Peyer's patch (tissue), 4 donors: Measurements from ENCODE around the gene NCOA3. TPM values are rescaled to one million over a fixed set of nuclear protein-coding genes. Genes with fewer than 3 reads are reported as not detected.
"Not testable (repeated sequence)": the region's sequence is repeated elsewhere in the genome, so short reads cannot be mapped to it uniquely, and the experiment has no call there.

ENCODE experiments used
- DNase-seq, 3 donors: peaks; one replicate each; pipeline ENCODE4 v3.0.0-alpha.2; 2017 to 2019
- H3K27ac ChIP-seq, 4 donors: fragments of 200-600 bp; sonication (generic); one replicate each; pipeline ENCODE4 v1.5.1; 2016 to 2019
- H3K27me3 ChIP-seq, 2 donors: fragments of 200-600 bp; sonication (generic); one replicate each; pipeline ENCODE4 v1.5.1; 2019
- H3K36me3 ChIP-seq, 3 donors: fragments of 200-600 bp; sonication (generic); one replicate each; pipeline ENCODE4 v1.5.1; 2016 to 2019
- H3K4me1 ChIP-seq, 4 donors: fragments of 200-600 bp; sonication (generic); one replicate each; pipeline ENCODE4 v1.5.1; 2016 to 2019
- H3K4me3 ChIP-seq, 4 donors: fragments of 200-600 bp; sonication (generic); 1 replicate in 3 of 4; 2 replicates in 1 of 4; pipeline ENCODE4 v1.5.1; 2016 to 2019; ENCODE audit warnings: mild to moderate bottlenecking in 1 of 4
- H3K9me3 ChIP-seq, 4 donors: fragments of 200-600 bp; sonication (generic); one replicate each; pipeline ENCODE4 v1.5.1; 2016 to 2019; ENCODE audit warnings: mild to moderate bottlenecking in 1 of 4
- POLR2A ChIP-seq, 2 donors: fragments of 450-650 bp; IDR thresholded peaks; one replicate each; pipeline ENCODE4 v1.5.1; 2017; ENCODE audit warnings: antibody characterized with exemption in 2 of 2, mild to moderate bottlenecking in 2 of 2, moderate library complexity in 2 of 2
- total RNA-seq, 4 donors: library from RNA; depleted of rRNA; stranded (reverse); fragments of >200 nt; gene quantifications; one replicate each; pipeline ENCODE4 v1.1.0, GENCODE V29; 2016
- TF ChIP-seq, protein P1 (sequence below), 6 experiments: fragments of 450-650 bp in 4 of 6; fragments of 200-600 bp in 2 of 6; sonication (generic) in 1 of 6; IDR thresholded peaks; one replicate each; pipeline ENCODE4 v1.5.1; 2017 to 2019; ENCODE audit warnings: antibody characterized with exemption in 6 of 6, mild to moderate bottlenecking in 3 of 6, moderate library complexity in 1 of 6

Gene NCOA3
- total RNA-seq, 4 donors from 2014 or later: 17.9 to 99.9 (median 26.6) TPM

DNA sequence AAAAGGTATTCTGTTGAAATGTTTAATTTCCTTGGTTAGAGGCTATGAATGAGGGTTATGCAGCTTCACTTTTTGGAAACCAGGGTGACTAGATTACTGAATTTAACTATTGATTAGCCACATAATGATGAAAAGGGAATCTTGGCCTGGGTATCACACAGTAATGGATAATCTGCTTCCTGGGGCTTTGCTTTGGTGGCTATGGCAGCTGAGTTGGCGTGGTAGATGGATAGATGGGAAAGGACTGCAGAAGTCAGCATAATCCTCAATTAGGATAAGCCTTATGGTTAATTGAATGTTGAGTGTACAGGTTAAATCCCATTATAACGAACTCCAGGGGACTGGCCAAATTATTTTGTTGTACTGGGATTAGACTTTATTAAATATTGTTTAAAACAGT is 5.2 kb downstream of the NCOA3 start:
- Histone ChIP-seq H3K9me3 (no peaks in the 10 kb centered on the region), H3K27me3 (no peaks in the 10 kb centered on the region), H3K4me3 (no peak overlapping the region), H3K36me3 (no peaks in the 10 kb centered on the region), H3K4me1 (peaks cover 0 to 15% (median 5%) of the 10 kb centered on the region in 4 donors), H3K27ac (no peak overlapping the region)
- no peak for DNase-seq
- no peak for TF ChIP-seq POLR2A (IDR thresholded peaks at IDR 0.05)
- TF ChIP-seq, protein P1, sequence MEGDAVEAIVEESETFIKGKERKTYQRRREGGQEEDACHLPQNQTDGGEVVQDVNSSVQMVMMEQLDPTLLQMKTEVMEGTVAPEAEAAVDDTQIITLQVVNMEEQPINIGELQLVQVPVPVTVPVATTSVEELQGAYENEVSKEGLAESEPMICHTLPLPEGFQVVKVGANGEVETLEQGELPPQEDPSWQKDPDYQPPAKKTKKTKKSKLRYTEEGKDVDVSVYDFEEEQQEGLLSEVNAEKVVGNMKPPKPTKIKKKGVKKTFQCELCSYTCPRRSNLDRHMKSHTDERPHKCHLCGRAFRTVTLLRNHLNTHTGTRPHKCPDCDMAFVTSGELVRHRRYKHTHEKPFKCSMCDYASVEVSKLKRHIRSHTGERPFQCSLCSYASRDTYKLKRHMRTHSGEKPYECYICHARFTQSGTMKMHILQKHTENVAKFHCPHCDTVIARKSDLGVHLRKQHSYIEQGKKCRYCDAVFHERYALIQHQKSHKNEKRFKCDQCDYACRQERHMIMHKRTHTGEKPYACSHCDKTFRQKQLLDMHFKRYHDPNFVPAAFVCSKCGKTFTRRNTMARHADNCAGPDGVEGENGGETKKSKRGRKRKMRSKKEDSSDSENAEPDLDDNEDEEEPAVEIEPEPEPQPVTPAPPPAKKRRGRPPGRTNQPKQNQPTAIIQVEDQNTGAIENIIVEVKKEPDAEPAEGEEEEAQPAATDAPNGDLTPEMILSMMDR (IDR thresholded peaks at IDR 0.05): no peak

DNA sequence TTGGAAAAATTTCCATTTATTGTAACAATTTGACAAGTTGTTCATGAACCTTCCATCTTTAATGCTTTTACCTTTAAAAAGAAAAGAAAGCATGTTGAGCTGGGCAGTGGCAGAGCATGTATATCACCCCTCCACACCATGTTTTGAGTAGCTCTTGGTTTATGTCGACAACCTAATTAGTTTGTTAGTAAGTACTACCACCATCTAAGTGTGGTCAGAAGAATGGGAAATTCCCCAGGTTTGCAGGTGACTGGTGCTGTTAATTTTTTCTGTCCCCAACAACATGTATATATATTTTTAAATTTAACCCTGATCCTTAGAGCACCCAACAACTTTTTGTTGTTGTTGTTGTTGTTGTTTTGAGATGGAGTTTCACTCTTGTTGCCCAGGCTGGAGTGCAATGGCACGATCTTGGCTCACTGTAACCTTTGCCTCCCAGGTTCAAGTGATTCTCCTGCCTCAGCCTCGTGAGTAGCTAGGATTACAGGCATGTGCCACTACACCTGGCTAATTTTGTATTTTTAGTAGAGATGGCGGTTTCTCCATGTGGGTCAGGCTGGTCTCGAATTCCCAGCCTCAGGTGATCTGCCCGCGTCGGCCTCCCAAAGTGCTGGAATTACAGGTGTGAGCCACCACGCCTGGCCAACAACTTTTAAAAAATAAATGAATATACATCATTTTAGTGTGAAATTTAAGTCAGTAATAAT is 5.7 kb downstream of the NCOA3 start:
- not testable (repeated sequence) for H3K27me3 ChIP-seq, H3K36me3 ChIP-seq, H3K9me3 ChIP-seq, H3K4me3 ChIP-seq, DNase-seq
- Histone ChIP-seq H3K27ac (peak overlapping the region in 1 of 4 donors; percentile 20), H3K4me1 (peaks cover 0 to 15% (median 5%) of the 10 kb centered on the region in 4 donors)

DNA sequence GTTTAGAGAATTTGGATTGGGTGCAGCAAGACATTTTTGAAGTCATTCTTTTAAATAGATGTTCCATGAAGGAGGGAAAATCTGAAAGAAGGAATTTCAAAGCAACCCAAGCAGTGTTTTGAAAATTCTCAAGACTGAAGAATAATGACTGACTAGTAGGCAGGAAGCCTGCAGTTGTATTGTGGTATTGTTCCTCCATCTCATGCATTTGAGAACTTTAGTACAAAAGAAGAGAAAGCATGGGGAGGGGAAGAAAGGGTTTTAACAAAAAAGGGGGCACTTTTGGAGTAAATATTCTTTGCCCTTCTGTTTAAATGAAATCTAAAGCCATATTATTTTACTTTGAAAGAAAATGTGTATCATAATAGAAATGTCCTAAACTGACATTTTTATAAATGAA is 6.6 kb downstream of the NCOA3 start:
- Histone ChIP-seq H3K27me3 (no peaks in the 10 kb centered on the region), H3K4me3 (no peak overlapping the region), H3K36me3 (no peaks in the 10 kb centered on the region), H3K4me1 (peaks cover 0 to 15% (median 4%) of the 10 kb centered on the region in 4 donors), H3K27ac (no peak overlapping the region), H3K9me3 (no peaks in the 10 kb centered on the region)
- TF ChIP-seq, protein P1 (IDR thresholded peaks at IDR 0.05): peak in 1 of 6 experiments; percentile 18
- no peak for TF ChIP-seq POLR2A (IDR thresholded peaks at IDR 0.05)
- no peak for DNase-seq

DNA sequence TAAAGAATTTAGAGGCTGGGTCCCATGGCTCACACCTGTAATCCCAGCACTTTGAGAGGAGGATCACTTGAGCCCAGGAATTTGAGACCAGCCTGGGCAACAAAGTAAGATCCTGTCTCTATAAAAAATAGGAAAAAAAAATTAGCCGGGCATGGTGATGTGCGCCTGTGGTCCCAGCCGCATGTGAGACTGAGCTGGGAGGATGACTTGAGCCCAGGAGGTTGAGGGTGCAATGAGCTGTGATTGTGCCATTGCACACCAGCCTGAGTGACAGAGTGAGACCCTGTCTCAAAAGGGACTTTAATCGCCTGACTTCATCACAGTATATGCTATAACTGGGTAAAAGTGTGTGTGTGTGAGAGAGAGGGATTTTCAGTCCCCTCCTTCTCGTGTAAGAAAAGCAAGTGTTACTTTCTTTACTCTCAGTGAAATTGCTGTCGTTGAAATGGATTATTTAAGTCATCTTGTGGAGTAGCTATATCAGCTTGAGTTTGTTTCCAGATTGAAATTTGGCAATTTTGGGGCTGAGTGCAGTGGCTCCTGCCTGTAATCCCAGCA is 7.5 kb downstream of the NCOA3 start:
- no peaks in the 10 kb centered on the region for H3K27me3 ChIP-seq
- no peak for DNase-seq
- H3K9me3 ChIP-seq: no peaks in the 10 kb centered on the region
- H3K4me1 ChIP-seq: peaks cover 0 to 15% (median 0%) of the 10 kb centered on the region in 4 donors
- H3K27ac ChIP-seq: peak overlapping the region in 1 of 4 donors; percentile 56
- no peaks in the 10 kb centered on the region for H3K36me3 ChIP-seq
- no peak overlapping the region for H3K4me3 ChIP-seq
- TF ChIP-seq POLR2A (IDR thresholded peaks at IDR 0.05): no peak
- TF ChIP-seq, protein P1 (IDR thresholded peaks at IDR 0.05): no peak

DNA sequence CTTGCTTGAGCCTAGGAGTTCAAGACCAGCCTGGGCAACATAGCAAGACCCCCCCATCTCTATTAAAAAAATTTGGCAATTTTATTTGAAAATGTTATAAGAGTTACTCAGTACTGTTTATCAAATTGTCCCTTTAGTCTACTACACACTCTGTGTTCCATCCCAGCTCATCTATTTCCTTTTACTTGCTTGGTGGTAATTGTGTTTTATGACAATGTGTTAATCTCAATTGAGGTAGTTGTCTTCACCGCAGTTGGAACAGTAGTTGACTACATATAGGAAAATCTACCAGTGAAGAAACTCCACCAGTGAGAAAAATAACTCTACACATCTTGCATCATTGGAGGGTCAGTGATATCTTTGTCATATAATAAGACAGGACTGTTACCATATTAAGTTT is 8.0 kb downstream of the NCOA3 start:
- no peak for DNase-seq
- Histone ChIP-seq H3K27me3 (no peaks in the 10 kb centered on the region), H3K36me3 (no peaks in the 10 kb centered on the region), H3K9me3 (no peaks in the 10 kb centered on the region), H3K4me3 (no peak overlapping the region), H3K27ac (no peak overlapping the region), H3K4me1 (peaks cover 0 to 15% (median 0%) of the 10 kb centered on the region in 4 donors)
- TF ChIP-seq, protein P1 (IDR thresholded peaks at IDR 0.05): no peak
- TF ChIP-seq POLR2A (IDR thresholded peaks at IDR 0.05): no peak

DNA sequence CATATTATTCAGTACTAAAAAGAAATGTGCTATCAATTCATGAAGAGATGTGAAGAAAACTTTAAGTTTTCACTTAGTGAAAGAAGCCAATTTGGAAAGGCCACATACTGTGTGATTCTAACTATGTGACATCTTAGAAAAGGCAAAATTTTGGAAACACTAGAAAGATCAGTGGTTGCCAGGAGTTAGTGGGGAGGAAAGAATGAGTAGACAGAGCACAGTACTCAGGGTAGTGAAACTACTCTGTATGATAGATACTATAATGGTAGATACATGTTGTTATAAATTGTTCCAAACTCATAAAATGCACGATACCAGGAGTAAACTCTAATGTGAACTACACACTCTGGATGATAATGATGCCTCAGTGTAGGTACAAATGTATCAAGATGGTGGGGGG is 14.2 kb downstream of the NCOA3 start:
- no peak overlapping the region for H3K27ac ChIP-seq
- H3K4me3 ChIP-seq: no peak overlapping the region
- no peak for DNase-seq
- peaks cover 0 to 7% (median 2%) of the 10 kb centered on the region in 4 donors for H3K9me3 ChIP-seq
- TF ChIP-seq, protein P1 (IDR thresholded peaks at IDR 0.05): no peak
- no peak for TF ChIP-seq POLR2A (IDR thresholded peaks at IDR 0.05)
- H3K4me1 ChIP-seq: no peaks in the 10 kb centered on the region
- H3K27me3 ChIP-seq: no peaks in the 10 kb centered on the region
- H3K36me3 ChIP-seq: peaks cover 0 to 18% (median 0%) of the 10 kb centered on the region in 3 donors
